BJ (cell line): Measurements from ENCODE around the gene CUX1. TPM values are rescaled to one million over a fixed set of nuclear protein-coding genes. Genes with fewer than 3 reads are reported as not detected.
"Not testable (repeated sequence)": the region's sequence is repeated elsewhere in the genome, so short reads cannot be mapped to it uniquely, and the experiment has no call there.

Experiments
- CTCF ChIA-PET: fragments of 350-600 bp; formaldehyde crosslinking; extraction: SDS; loops from one replicate; lab custom pipeline; 2021; ENCODE audit warnings: antibody characterized with exemption, inconsistent platforms; lab: Yijun Ruan, JAX
- POLR2A ChIA-PET: fragments of 300-600 bp; sonication (Branson Sonifier 250); formaldehyde crosslinking; extraction: SDS; loops from one replicate; lab custom pipeline; 2021; ENCODE audit warnings: antibody characterized with exemption; lab: Charles Lee
- DNase-seq: peaks from one replicate; pipeline ENCODE4 v3.0.0-alpha.2; 2011; ENCODE audit warnings: low read depth
- H3K27me3 ChIP-seq: 2 replicates; pipeline ENCODE4 v1.6.0; 2011; ENCODE audit warnings: low read length; ENCODE audit not compliant: control insufficient read depth, insufficient read depth
- H3K36me3 ChIP-seq: 2 replicates; pipeline ENCODE4 v1.5.1; 2011; ENCODE audit warnings: low read length; ENCODE audit not compliant: control insufficient read depth, insufficient read depth
- H3K4me3 ChIP-seq: 2 replicates; pipeline ENCODE4 v1.5.1; 2011; ENCODE audit warnings: low read depth, mild to moderate bottlenecking, control low read depth, low read length
- polyA plus RNA-seq: library from polyadenylated mRNA; depleted of rRNA; stranded (reverse); fragments of >200 nt; gene quantifications from 2 replicates; pipeline ENCODE4 v1.2.3, GENCODE V29; 2011
- TF ChIP-seq, protein P1 (sequence below): IDR thresholded peaks from 2 replicates; pipeline ENCODE4 v1.5.1; 2011; ENCODE audit warnings: low read depth, mild to moderate bottlenecking, control low read depth, inconsistent platforms, low read length, moderate library complexity; ENCODE audit not compliant: insufficient read depth

Gene CUX1
- polyA plus RNA-seq, 1 experiment = 36.5 TPM

DNA sequence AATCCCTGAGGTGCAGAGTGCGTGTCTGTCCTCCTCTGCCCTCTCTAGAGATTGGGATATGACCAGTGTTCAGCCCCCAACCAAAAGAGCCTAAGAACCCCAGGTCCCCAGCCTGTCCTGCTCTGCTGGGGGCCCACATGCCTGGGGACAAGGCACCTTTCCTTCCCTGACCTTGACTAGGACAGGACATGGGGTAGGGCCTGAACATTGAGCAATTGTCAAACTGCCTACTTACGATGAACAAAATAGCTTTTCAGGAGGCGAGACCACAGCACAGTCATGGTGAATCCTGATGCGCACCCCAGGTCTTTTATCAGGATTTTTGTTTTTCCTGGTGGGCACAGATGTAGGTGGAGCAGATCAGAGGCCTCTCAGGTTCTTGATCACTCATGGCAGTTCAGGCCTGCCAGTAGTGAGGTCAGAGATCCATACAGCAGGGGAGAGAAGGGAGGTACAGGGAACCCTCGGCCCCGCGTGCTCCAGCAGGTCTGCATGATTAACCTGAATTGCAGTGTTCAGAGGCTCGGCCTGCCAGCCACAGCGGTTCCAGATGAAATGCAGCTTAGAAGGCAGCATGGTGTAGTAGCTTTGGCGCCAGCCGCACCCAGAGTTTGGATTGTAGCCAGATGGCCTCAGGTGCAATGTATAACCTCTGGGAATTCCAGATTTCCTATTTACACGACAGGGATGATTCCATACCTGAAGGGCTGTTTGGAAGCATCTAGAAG lies 191.3 kb downstream of the CUX1 start:
- Histone ChIP-seq H3K27me3 (no peaks in the 10 kb centered on the region), H3K4me3 (no peak overlapping the region), H3K36me3 (no peaks in the 10 kb centered on the region)
- ChIA-PET CTCF (no interaction called here), POLR2A (no interaction called here)
- TF ChIP-seq, protein P1, sequence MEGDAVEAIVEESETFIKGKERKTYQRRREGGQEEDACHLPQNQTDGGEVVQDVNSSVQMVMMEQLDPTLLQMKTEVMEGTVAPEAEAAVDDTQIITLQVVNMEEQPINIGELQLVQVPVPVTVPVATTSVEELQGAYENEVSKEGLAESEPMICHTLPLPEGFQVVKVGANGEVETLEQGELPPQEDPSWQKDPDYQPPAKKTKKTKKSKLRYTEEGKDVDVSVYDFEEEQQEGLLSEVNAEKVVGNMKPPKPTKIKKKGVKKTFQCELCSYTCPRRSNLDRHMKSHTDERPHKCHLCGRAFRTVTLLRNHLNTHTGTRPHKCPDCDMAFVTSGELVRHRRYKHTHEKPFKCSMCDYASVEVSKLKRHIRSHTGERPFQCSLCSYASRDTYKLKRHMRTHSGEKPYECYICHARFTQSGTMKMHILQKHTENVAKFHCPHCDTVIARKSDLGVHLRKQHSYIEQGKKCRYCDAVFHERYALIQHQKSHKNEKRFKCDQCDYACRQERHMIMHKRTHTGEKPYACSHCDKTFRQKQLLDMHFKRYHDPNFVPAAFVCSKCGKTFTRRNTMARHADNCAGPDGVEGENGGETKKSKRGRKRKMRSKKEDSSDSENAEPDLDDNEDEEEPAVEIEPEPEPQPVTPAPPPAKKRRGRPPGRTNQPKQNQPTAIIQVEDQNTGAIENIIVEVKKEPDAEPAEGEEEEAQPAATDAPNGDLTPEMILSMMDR = no peak
- DNase-seq = no peak

GRCh38 chr7:102009628-102010027 lies 192.2 kb downstream of the CUX1 start:
- H3K36me3 ChIP-seq = no peaks in the 10 kb centered on the region
- ChIA-PET CTCF (no interaction called here), POLR2A (no interaction called here)
- TF ChIP-seq, protein P1 = no peak
- no peaks in the 10 kb centered on the region for H3K27me3 ChIP-seq
- DNase-seq = peak; percentile 25
- no peak overlapping the region for H3K4me3 ChIP-seq

DNA sequence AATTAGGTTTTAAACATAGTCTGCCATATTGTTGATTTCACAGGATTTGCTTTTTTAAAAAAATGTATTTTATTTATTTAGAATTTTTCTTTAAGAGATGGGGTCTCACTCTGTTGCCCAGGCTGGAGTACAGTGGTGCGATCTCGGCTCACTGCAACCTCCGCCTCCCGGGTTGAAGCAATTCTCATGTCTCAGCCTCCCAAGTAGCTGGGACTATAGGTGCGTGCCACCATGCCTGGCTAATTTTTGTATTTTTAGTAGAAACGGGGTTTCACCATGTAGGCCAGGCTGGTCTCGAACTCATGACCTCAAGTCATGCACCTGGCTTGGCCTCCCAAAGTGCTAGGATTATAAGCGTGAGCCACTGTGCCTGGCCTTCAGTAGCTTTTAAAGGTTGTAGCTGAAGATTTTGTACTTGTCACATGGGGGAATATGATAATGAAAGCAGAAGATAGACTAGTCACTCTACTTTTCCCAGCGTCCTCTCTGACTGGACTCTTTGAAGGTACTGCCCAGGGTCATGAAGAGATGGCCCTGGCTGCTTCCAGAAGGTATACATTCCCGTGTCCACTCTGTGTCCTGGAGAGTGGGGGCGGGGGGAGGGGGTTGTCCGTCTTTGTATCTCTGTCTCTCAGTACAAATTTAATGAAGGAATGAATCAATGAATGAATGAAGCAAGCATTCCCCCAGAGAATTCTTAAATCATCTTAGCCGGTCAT lies 194.8 kb downstream of the CUX1 start:
- H3K27me3 ChIP-seq, POLR2A ChIA-PET, DNase-seq, H3K36me3 ChIP-seq, H3K4me3 ChIP-seq: not testable (repeated sequence)
- CTCF ChIA-PET = interaction anchor here (0.6 kb wide), 1 partner anchor 124 kb away, joined by 3 read pairs; no protein-coding TSS in a partner anchor

GRCh38 chr7:102012941-102013461 lies 195.6 kb downstream of the CUX1 start:
- no peaks in the 10 kb centered on the region for H3K27me3 ChIP-seq
- H3K4me3 ChIP-seq = no peak overlapping the region
- ChIA-PET CTCF (interaction anchor here (0.6 to 1.7 kb wide), 3 partner anchors 12 to 125 kb away, joined by 3 to 4 read pairs (median 3); no protein-coding TSS in a partner anchor), POLR2A (no interaction called here)
- peaks cover 2% of the 10 kb centered on the region; the same call in 1 of the 2 replicates for H3K36me3 ChIP-seq
- TF ChIP-seq, protein P1 = no peak
- no peak for DNase-seq

DNA sequence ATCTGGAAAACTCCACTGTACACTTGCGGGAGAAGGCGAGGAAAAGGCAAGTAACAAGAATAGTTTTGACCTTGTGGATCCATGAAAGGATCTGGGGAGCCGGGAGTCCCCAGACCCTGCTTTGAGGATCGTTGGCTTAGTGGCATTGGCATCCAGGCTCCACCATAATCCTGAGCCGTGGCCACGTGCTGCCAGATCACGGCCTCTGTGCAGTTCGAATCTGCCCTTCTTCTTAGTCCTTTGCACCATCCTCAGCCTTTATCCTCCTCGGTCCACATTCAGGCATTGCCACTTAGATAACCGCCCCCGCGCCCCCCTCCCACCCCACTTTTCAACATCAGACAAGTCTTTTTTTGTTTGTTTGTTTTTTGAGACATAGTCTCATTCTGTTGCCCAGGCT lies 201.4 kb downstream of the CUX1 start:
- DNase-seq = no peak

More for the DNA sequence above, 201.4 kb downstream of the CUX1 start:
- TF ChIP-seq, protein P1 = no peak
- no peak overlapping the region for H3K4me3 ChIP-seq
- POLR2A ChIA-PET = no interaction called here
- no peaks in the 10 kb centered on the region for H3K27me3 ChIP-seq
- CTCF ChIA-PET = no interaction called here
- H3K36me3 ChIP-seq = peaks cover 3% of the 10 kb centered on the region; the same call in 1 of the 2 replicates
